PC-3 (cell line): ENCODE measurements around the gene CEP63. TPM values are rescaled to one million over a fixed set of nuclear protein-coding genes. Genes with fewer than 3 reads are reported as not detected.
A peak's percentile ranks its signal among the peaks of the same experiment; 100 is the strongest.

Experiments used
- ATAC-seq: fragments of 200-7000 bp; cut with Tn5 transposase; 2 replicates; pipeline ENCODE4 v1.9.1; 2020; ENCODE audit warnings: mild to moderate bottlenecking, moderate library complexity
- BruUV-seq: library from RNA; stranded (reverse); fragments of 400-500 nt; replicated peaks from 2 replicates; lab custom pipeline; 2021; lab: Mats Ljungman, UMichigan
- CTCF ChIA-PET: fragments of 300-600 bp; sonication (Branson Sonifier 250); formaldehyde crosslinking; loops from one replicate; lab custom pipeline; 2022; ENCODE audit warnings: antibody characterized with exemption; lab: Charles Lee
- POLR2A ChIA-PET: fragments of 300-600 bp; sonication (Branson Sonifier 250); formaldehyde crosslinking; loops from one replicate; lab custom pipeline; 2022; ENCODE audit warnings: antibody characterized with exemption; ENCODE audit not compliant: unreplicated experiment; lab: Charles Lee
- DNase-seq: peaks from one replicate; pipeline ENCODE4 v3.0.0-alpha.2; 2015
- H2AFZ ChIP-seq: fragments of 300-600 bp; sonication (generic); 2 replicates; pipeline ENCODE4 v1.6.0; 2016; ENCODE audit warnings: antibody characterized with exemption, low read length
- H3F3A ChIP-seq: fragments of 300-600 bp; sonication (generic); one replicate; pipeline ENCODE4 v1.6.0; 2017; ENCODE audit warnings: antibody characterized with exemption, low read length, control low read depth, mild to moderate bottlenecking; ENCODE audit not compliant: unreplicated experiment
- H3K27ac ChIP-seq: fragments of 300-600 bp; sonication (generic); 2 replicates; pipeline ENCODE4 v1.5.1; 2016; ENCODE audit warnings: mild to moderate bottlenecking, low read length
- H3K27me3 ChIP-seq: fragments of 300-600 bp; sonication (generic); 2 replicates; pipeline ENCODE4 v1.6.1; 2016; ENCODE audit warnings: low read length, mixed read lengths
- H3K36me3 ChIP-seq: fragments of 300-600 bp; sonication (generic); 2 replicates; pipeline ENCODE4 v1.6.1; 2016; ENCODE audit warnings: low read depth, mixed run types, low read length, mixed read lengths
- H3K4me1 ChIP-seq: fragments of 300-600 bp; sonication (generic); 2 replicates; pipeline ENCODE4 v1.5.1; 2016; ENCODE audit warnings: low read length; ENCODE audit not compliant: insufficient read depth
- H3K4me2 ChIP-seq: fragments of 300-600 bp; sonication (generic); 2 replicates; pipeline ENCODE4 v1.6.0; 2016; ENCODE audit warnings: low read length
- H3K4me3 ChIP-seq: fragments of 300-600 bp; sonication (generic); 2 replicates; pipeline ENCODE4 v1.5.1; 2016; ENCODE audit warnings: mild to moderate bottlenecking, low read length, mixed read lengths
- H3K79me2 ChIP-seq: fragments of 300-600 bp; sonication (generic); 2 replicates; pipeline ENCODE4 v1.6.1; 2017; ENCODE audit warnings: low read length, mixed read lengths
- H3K9ac ChIP-seq: fragments of 300-600 bp; sonication (generic); 2 replicates; pipeline ENCODE4 v1.6.0; 2016; ENCODE audit warnings: mild to moderate bottlenecking, low read length
- H3K9me2 ChIP-seq: fragments of 300-600 bp; sonication (generic); replicated peaks from 2 replicates; pipeline ENCODE4 v1.6.1; 2016; ENCODE audit warnings: mixed run types, low read length, mixed read lengths
- H3K9me3 ChIP-seq: fragments of 300-600 bp; sonication (generic); 2 replicates; pipeline ENCODE4 v1.6.1; 2016; ENCODE audit warnings: low read length, mixed read lengths
- H4K20me1 ChIP-seq: fragments of 300-600 bp; sonication (generic); 2 replicates; pipeline ENCODE4 v1.6.1; 2016; ENCODE audit warnings: low read length, mixed read lengths
- CTCF ChIP-seq: fragments of 300-600 bp; sonication (generic); conservative IDR thresholded peaks from 2 replicates; pipeline ENCODE4 v1.5.1; 2017; ENCODE audit warnings: antibody characterized with exemption, low read depth, mild to moderate bottlenecking, low read length
- EZH2 ChIP-seq: fragments of 300-600 bp; sonication (generic); IDR thresholded peaks from one replicate; pipeline ENCODE4 v1.6.1; 2017; ENCODE audit warnings: antibody characterized with exemption, mild to moderate bottlenecking, low read length; ENCODE audit not compliant: unreplicated experiment
- EZH2phosphoT487 ChIP-seq: fragments of 300-600 bp; sonication (generic); IDR thresholded peaks from 2 replicates; pipeline ENCODE4 v1.6.1; 2018; ENCODE audit warnings: mild to moderate bottlenecking, antibody characterized with exemption, low read length, borderline replicate concordance
- intact Hi-C: fragments of 100-400 bp; cut with micrococcal nuclease; formaldehyde crosslinking; loops from 2 replicates; pipeline ENCODE4 v1.9.0; 2023
- total RNA-seq: library from RNA; depleted of rRNA; stranded (reverse); fragments of >200 nt; gene quantifications from 2 replicates; pipeline ENCODE4 v1.2.3, GENCODE V29; 2014

CEP63 gene
- total RNA-seq, 1 experiment from 2014 or later: 15.4 TPM

- BruUV-seq: no TSS peak
- POLR2A ChIA-PET: no interaction called here
- Histone ChIP-seq H3K9ac (no peak overlapping the region), H3K27ac (no peak overlapping the region), H3K9me2 (no peaks in the 10 kb centered on the region), H3K4me1 (no peaks in the 10 kb centered on the region), H3K9me3 (no peaks in the 10 kb centered on the region), H4K20me1 (no peaks in the 10 kb centered on the region), H3K4me2 (no peak overlapping the region), H3K4me3 (no peak overlapping the region), H3K36me3 (no peaks in the 10 kb centered on the region), H3F3A (no peaks in the 10 kb centered on the region), H2AFZ (peak overlapping the region; percentile 19), H3K27me3 (no peaks in the 10 kb centered on the region), H3K79me2 (no peaks in the 10 kb centered on the region)
- CTCF ChIA-PET: no interaction called here
- DNase-seq (no peak), ATAC-seq (no peak)
- TF ChIP-seq CTCF: no peak
- no peak for TF ChIP-seq EZH2phosphoT487
- no peak for TF ChIP-seq EZH2
- intact Hi-C loops: no loop called here
Measured at GRCh38 chr3:134462331-134462941, 23.4 kb upstream of the CEP63 start.

GRCh38 chr3:134463676-134464063, 22.2 kb upstream of the CEP63 start:
- no peak overlapping the region for H3K27ac ChIP-seq
- POLR2A ChIA-PET: no interaction called here
- no peaks in the 10 kb centered on the region for H3K27me3 ChIP-seq
- H2AFZ ChIP-seq: no peak overlapping the region
- H3F3A ChIP-seq: no peaks in the 10 kb centered on the region
- no peaks in the 10 kb centered on the region for H3K9me3 ChIP-seq
- H3K79me2 ChIP-seq: no peaks in the 10 kb centered on the region
- no peaks in the 10 kb centered on the region for H3K9me2 ChIP-seq
- intact Hi-C loops: no loop called here
- ATAC-seq (no peak), DNase-seq (no peak)
- H4K20me1 ChIP-seq: no peaks in the 10 kb centered on the region
- no peaks in the 10 kb centered on the region for H3K4me1 ChIP-seq
- TF ChIP-seq EZH2phosphoT487 (no peak), CTCF (no peak), EZH2 (no peak)
- CTCF ChIA-PET: no interaction called here
- H3K4me2 ChIP-seq: no peak overlapping the region
- no peak overlapping the region for H3K4me3 ChIP-seq
- no TSS peak for BruUV-seq
- no peaks in the 10 kb centered on the region for H3K36me3 ChIP-seq
- no peak overlapping the region for H3K9ac ChIP-seq

- Histone ChIP-seq H3F3A (no peaks in the 10 kb centered on the region), H3K79me2 (no peaks in the 10 kb centered on the region), H2AFZ (no peak overlapping the region), H3K4me3 (no peak overlapping the region), H3K9ac (no peak overlapping the region), H3K9me3 (no peaks in the 10 kb centered on the region), H3K9me2 (no peaks in the 10 kb centered on the region), H3K4me2 (no peak overlapping the region), H3K4me1 (no peaks in the 10 kb centered on the region), H3K27ac (no peak overlapping the region), H4K20me1 (no peaks in the 10 kb centered on the region), H3K36me3 (no peaks in the 10 kb centered on the region), H3K27me3 (no peaks in the 10 kb centered on the region)
- TF ChIP-seq CTCF (no peak), EZH2phosphoT487 (no peak), EZH2 (no peak)
- intact Hi-C loops: no loop called here
- ChIA-PET POLR2A (no interaction called here), CTCF (no interaction called here)
- ATAC-seq (no peak), DNase-seq (no peak)
- BruUV-seq: no TSS peak
Measured at GRCh38 chr3:134464064-134464688, 21.7 kb upstream of the CEP63 start.
